ELF-1 (cell line): ENCODE measurements around the gene ATP4A.

Experiments
- DNase-seq: peaks from one replicate; pipeline ENCODE4 v3.0.0-alpha.2; 2016; ENCODE audit warnings: low read depth, low spot score

The ATP4A gene

GRCh38 chr19:35524181-35524837, 39.1 kb downstream of the ATP4A start:
- peak; percentile 56 for DNase-seq

GRCh38 chr19:35522745-35523327, 40.6 kb downstream of the ATP4A start:
- no peak for DNase-seq

GRCh38 chr19:35521124-35521743, 42.2 kb downstream of the ATP4A start:
- DNase-seq = peak; percentile 56

GRCh38 chr19:35519291-35519690, 44.2 kb downstream of the ATP4A start:
- peak; percentile 15 for DNase-seq

- DNase-seq = no peak
Observed at GRCh38 chr19:35518313-35518712, 45.1 kb downstream of the ATP4A start.

GRCh38 chr19:35517342-35517741, 46.1 kb downstream of the ATP4A start:
- DNase-seq = peak; percentile 21

- DNase-seq = no peak
Observed at GRCh38 chr19:35516310-35516709, 47.1 kb downstream of the ATP4A start.

- peak; percentile 40 for DNase-seq
Observed at GRCh38 chr19:35514282-35514809, 49.1 kb downstream of the ATP4A start.

GRCh38 chr19:35513628-35514281, 49.7 kb downstream of the ATP4A start, which contains the start of gene DMKN:
TSS of gene DMKN (minus strand) at chr19:35513649. CDS start at chr19:35513475, 174 bp downstream.
- DNase-seq = peak; percentile 47

- DNase-seq = no peak
Observed at GRCh38 chr19:35512831-35513627, 50.4 kb downstream of the ATP4A start.

- no peak for DNase-seq
Observed at GRCh38 chr19:35511337-35511736, 52.1 kb downstream of the ATP4A start.

- DNase-seq = no peak
Observed at GRCh38 chr19:35510626-35510964, 52.9 kb downstream of the ATP4A start.

GRCh38 chr19:35509861-35510625, 53.4 kb downstream of the ATP4A start:
- peak; percentile 98 for DNase-seq

GRCh38 chr19:35509018-35509652, 54.3 kb downstream of the ATP4A start:
- DNase-seq = peak; percentile 73

GRCh38 chr19:35508129-35508528, 55.3 kb downstream of the ATP4A start:
- DNase-seq = no peak

GRCh38 chr19:35507561-35507960, 55.9 kb downstream of the ATP4A start:
- no peak for DNase-seq

GRCh38 chr19:35506011-35506410, 57.4 kb downstream of the ATP4A start:
- no peak for DNase-seq

GRCh38 chr19:35502751-35503150, 60.7 kb downstream of the ATP4A start:
- DNase-seq = no peak

- peak; percentile 14 for DNase-seq
Observed at GRCh38 chr19:35501684-35502083, 61.8 kb downstream of the ATP4A start.

GRCh38 chr19:35500611-35501010, 62.8 kb downstream of the ATP4A start:
- DNase-seq = no peak
